GM18870 (cell line): Measurements from ENCODE around the gene AASDHPPT.
"Not testable (repeated sequence)": the region's sequence is repeated elsewhere in the genome, so short reads cannot be mapped to it uniquely, and the experiment has no call there.

ENCODE experiments used
- ATAC-seq: cut with Tn5 transposase; IDR thresholded peaks from one replicate; pipeline ENCODE4 v1.9.1; 2021; ENCODE audit warnings: moderate library complexity; ENCODE audit not compliant: unreplicated experiment

Gene AASDHPPT, protein sequence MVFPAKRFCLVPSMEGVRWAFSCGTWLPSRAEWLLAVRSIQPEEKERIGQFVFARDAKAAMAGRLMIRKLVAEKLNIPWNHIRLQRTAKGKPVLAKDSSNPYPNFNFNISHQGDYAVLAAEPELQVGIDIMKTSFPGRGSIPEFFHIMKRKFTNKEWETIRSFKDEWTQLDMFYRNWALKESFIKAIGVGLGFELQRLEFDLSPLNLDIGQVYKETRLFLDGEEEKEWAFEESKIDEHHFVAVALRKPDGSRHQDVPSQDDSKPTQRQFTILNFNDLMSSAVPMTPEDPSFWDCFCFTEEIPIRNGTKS

GRCh38 chr11:106077609-106078455 is at the start of gene AASDHPPT:
AASDHPPT (plus strand) TSS chr11:106077662; CDS start chr11:106077711, 49 bp downstream.
- ATAC-seq = peak; percentile 20

GRCh38 chr11:106030609-106031008 is 46.9 kb upstream of the AASDHPPT start:
- ATAC-seq = no peak

DNA sequence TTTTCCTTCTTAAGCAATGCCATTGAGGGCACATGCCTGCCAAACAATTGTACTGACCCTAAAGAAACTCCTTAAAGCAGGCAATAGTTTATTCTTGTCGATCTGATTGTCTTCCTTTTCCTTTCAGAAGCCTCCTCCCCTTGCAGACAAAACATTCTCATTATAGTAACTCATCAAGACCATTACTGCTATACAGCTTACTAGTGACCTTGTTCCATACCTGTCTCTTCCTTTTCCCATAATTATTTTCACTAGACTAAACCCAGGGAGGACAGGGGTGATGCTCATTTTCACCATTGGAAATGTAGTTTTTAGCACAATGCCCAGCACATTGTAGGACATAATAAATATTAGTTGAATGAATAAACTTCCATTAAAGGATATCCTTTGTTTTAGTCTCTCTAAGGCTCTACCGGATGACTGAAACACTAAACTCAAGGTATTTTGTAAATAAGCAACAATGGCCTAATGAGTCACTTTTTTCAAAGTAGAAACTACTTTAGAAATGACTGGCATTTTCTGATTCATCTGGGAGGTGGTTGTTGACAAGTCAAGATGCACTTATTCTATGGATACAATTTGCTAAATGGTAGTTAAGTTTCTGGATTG is 46.2 kb upstream of the AASDHPPT start:
- peak; percentile 81 for ATAC-seq

GRCh38 chr11:106031936-106032335 is 45.5 kb upstream of the AASDHPPT start:
- no peak for ATAC-seq

- no peak for ATAC-seq
These were observed 44.6 kb upstream of the AASDHPPT start for GRCh38 chr11:106032861-106033260.

GRCh38 chr11:106043540-106043939 is 33.9 kb upstream of the AASDHPPT start:
- no peak for ATAC-seq

DNA sequence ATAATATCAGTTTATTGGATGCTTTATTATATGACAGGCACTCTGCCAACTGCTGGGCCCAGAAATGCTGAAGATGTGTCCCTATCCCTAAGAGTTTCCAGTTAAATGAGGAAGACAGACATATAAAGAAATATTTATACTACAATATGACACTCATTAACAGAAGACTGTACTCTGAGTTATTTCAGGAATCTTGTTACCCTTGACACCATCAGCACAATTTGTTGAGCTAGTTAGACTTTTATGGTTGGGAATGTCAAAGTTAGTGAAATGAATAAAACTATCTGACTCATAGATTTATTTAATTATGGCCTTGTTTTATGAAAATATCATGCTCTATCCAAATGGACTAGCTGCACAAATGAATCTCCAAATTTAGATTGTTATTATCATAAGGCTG is 29.8 kb upstream of the AASDHPPT start:
- no peak for ATAC-seq

- no peak for ATAC-seq
These were observed 27.6 kb upstream of the AASDHPPT start for GRCh38 chr11:106049727-106050476.

GRCh38 chr11:106051103-106051502 is 26.4 kb upstream of the AASDHPPT start:
- no peak for ATAC-seq

DNA sequence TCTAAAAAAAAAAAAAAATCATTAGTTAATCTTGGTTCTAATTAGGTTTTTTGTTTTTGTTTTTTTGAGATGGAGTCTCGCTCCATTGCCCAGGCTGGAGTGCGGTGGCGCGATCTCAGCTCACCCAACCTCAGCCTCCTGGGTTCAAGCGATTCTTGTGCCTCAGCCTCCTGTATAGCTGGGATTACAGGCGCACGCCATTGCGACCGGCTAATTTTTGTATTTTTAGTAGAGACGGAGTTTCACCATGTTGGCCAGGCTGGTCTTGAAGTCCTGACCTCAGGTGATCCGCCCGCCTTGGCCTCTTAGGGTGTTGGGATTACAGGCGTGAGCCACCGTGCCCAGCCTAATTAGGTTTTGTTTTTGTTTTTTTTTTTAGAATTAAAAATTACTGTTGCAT is 19.1 kb upstream of the AASDHPPT start:
- not testable (repeated sequence) for ATAC-seq

GRCh38 chr11:106059617-106060016 is 17.8 kb upstream of the AASDHPPT start:
- ATAC-seq = no peak

DNA sequence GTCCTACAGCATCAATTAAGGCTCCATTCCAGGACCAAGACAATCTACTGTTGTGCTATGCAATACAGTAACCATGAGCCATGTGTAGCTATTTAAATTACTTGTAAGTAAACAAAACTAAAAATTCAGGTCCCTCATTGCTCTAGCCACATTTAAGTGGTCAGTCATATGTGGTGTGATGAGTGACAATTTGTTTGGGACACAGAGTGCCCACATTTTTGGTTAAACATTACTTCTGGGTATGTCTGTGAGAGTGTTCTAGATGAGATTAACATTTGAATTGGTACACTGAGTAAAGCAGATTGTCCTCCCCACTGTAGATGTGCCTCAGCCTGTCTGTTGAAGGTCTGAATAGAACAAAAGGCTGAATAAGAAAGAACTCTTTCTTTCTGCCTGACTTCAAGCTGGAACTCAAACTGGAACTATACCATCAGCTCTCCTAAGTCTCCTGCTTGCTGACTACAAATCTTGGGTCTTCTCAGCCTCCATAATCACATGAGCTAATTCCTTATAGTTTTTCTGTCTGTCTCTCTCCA is 16.1 kb upstream of the AASDHPPT start:
- peak; percentile 36 for ATAC-seq

GRCh38 chr11:106061954-106062949 is 15.2 kb upstream of the AASDHPPT start:
- peak; percentile 40 for ATAC-seq

DNA sequence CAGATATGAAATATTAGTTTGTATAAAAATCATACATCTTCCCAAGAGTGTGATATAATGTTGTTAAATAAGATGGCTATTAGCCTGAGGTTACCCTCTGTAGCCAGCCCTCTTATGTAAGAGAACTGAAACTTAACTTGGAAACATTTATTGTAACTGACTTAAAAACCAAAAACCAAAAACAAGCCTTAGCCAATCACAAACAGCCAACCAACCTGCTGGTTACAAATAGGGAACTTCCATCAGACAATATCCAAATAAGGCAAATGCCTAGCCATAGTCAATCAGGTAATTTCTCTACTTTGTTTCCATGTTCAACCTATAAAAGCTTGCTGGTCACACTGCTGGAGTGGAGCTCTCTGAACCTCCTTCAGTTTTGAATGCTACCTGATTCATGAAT is 14.5 kb upstream of the AASDHPPT start:
- ATAC-seq = peak; percentile 77

DNA sequence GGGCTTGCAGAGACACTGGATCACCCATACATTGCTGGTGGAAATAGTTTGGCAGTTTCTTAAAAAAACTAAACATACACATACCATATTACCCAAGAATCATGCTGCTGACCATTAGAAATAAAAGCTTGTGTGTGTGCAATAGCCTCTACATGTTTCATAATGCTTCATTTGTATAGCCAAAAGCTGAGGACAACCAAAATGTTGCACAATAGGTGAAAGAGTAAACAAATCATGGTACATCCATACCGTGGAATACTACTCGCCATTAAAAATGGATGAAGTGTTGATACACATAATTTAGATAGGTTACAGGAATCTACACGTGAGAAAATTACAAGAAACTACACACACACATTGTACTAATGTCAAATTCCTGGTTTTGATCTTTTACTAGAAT is 6.9 kb upstream of the AASDHPPT start:
- ATAC-seq = no peak

GRCh38 chr11:106072804-106073203 is 4.7 kb upstream of the AASDHPPT start:
- no peak for ATAC-seq

DNA sequence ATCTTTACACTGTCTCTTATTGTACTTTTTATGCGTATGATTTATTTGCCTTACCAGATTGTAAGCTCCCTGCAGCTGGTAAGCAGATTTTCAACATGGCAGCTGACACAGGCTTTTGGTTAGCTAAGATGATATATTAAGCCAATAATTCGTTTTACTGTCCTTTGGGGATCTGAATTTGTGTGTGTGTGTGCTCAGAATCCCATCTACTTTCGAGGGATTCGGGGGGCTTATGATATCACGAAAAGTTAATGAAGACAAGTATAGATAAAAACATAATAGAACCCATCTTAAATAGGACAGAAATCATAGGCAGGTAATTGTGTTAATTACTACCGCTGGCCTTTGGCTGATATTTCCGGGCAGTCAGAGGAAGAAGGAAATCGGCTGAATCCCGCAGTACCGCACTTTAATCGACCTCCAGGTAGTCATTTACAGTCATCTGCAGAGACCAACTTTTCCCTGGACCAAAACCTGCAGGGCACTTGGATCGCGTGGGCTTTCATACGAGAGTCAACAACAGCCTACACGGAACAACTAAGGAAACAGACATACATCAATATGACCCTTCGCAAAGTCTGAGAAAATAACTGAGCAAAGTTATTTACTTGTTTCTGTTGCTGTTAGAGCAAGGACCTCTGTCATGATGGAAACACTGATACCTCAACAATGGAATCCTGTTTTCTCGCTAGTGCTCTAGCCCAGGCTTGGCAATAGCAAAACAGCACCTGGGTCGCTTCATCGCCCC is 1.1 kb upstream of the AASDHPPT start:
- peak; percentile 0 for ATAC-seq

DNA sequence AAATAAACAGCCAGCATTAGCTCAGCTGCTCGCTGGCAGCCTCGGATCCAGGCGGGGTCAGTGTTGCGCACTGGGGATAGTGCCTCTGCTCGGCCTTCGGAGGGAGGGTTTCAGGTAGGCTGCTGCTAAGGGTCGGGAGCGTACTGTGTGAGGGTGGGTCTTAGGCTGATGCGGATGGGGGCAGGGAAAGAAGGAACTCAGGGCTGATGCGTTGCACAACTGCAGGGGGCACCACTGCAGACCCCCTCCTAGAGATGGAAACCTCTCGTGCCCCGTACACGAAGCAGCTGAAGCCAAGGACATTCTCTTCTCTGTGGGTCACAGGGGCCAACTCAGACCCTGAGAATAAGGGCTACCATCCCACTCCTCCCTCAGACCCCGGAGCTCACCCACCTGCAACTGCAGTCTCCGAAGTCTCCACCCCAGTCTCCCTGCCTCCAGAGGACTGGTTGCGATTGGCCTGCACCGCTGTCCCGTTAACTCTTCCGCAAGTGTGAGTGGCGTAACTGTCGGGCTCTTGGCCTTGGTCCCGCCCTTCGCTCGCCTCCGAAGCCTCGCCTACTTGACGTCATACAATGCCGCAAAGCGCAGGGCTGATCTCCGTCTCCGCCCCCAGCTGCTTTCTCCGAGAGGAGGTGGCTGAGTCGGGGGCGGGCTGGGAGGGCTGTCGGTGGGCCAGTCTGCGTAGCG is 398 bp upstream of the AASDHPPT start, which contains the start of gene KBTBD3:
TSS of gene KBTBD3 (minus strand) at position 429 of the 690 bp plus-strand sequence. CDS start 18,250 bp downstream, outside the sequence.
- peak; percentile 96 for ATAC-seq
